HCT116 (cell line): Measurements from ENCODE around the gene SIGLEC12. TPM values are rescaled to one million over a fixed set of nuclear protein-coding genes. Genes with fewer than 3 reads are reported as not detected.

Experiments
- ATAC-seq: fragments of 200-7000 bp; cut with Tn5 transposase; 2 replicates; pipeline ENCODE4 v1.9.1; 2020; ENCODE audit warnings: mild to moderate bottlenecking, moderate library complexity
- BruUV-seq: library from RNA; stranded (reverse); fragments of 400-500 nt; replicated peaks from 2 replicates; lab custom pipeline; 2021; lab: Mats Ljungman, UMichigan
- CTCF ChIA-PET: fragments of 300-600 bp; sonication (Branson Sonifier 250); formaldehyde crosslinking; loops from one replicate; lab custom pipeline; 2021; ENCODE audit warnings: antibody characterized with exemption; lab: Charles Lee
- POLR2A ChIA-PET: fragments of 300-600, 350-600 bp; sonication (Branson Sonifier 250); formaldehyde crosslinking; loops from one replicate; lab custom pipeline; 2021; ENCODE audit warnings: antibody characterized with exemption; lab: Charles Lee
- RAD21 ChIA-PET, 2 experiments: fragments of 300-600 bp; sonication (Branson Sonifier 250); formaldehyde crosslinking; loops; one replicate each; lab custom pipeline; 2023; ENCODE audit warnings: low total read pairs in 2 of 2; ENCODE audit not compliant: uncharacterized antibody in 2 of 2, unreplicated experiment in 2 of 2, low non-redundant PET in 1 of 2; lab: Charles Lee
- DNase-seq: peaks from one replicate; pipeline ENCODE4 v3.0.0-alpha.2; 2010; ENCODE audit warnings: low read depth, low spot score
- H2AFZ ChIP-seq: fragments of 200-600 bp; shearing (Covaris generic), sonication (generic); 2 replicates; pipeline ENCODE4 v1.6.1; 2017; ENCODE audit warnings: low read depth, mixed run types, mixed read lengths, antibody characterized with exemption, low read length; ENCODE audit not compliant: poor library complexity, severe bottlenecking
- H3K27ac ChIP-seq: 2 replicates; pipeline ENCODE4 v1.5.1; 2012; ENCODE audit warnings: low read depth, low read length
- H3K27me3 ChIP-seq: fragments of 200-600 bp; sonication (generic); 2 replicates; pipeline ENCODE4 v1.6.1; 2016; ENCODE audit warnings: mixed run types, low read length, mixed read lengths; ENCODE audit not compliant: insufficient read depth
- H3K36me3 ChIP-seq, 2 experiments: fragments of 200-500 bp in 1 of 2; fragments of 200-600 bp in 1 of 2; sonication (Bioruptor generic) in 1 of 2; sonication (generic) in 1 of 2; 2 replicates each; pipeline versions ENCODE4 v1.5.1 to v1.6.1; 2014 to 2016; ENCODE audit warnings: low read length in 2 of 2, inconsistent platforms in 1 of 2, mixed read lengths in 1 of 2, mixed run types in 1 of 2; ENCODE audit not compliant: insufficient read depth in 2 of 2, control insufficient read depth in 1 of 2
- H3K4me1 ChIP-seq, 2 experiments: fragments of 200-600 bp in 1 of 2; sonication (generic) in 1 of 2; 2 replicates each; pipeline versions ENCODE4 v1.5.1 to v1.6.1; 2012 to 2017; ENCODE audit warnings: low read length in 2 of 2, inconsistent platforms in 1 of 2, mild to moderate bottlenecking in 1 of 2, mixed read lengths in 1 of 2, mixed run types in 1 of 2, moderate library complexity in 1 of 2; ENCODE audit not compliant: insufficient read depth in 2 of 2, control insufficient read depth in 1 of 2
- H3K4me2 ChIP-seq: fragments of 200-600 bp; sonication (generic); 2 replicates; pipeline ENCODE4 v1.6.1; 2017; ENCODE audit warnings: mixed run types, low read length, mixed read lengths
- H3K4me3 ChIP-seq, 2 experiments: fragments of 200-600 bp in 1 of 2; sonication (generic) in 1 of 2; replicated peaks in 1 of 2; 2 replicates each; pipeline ENCODE4 v1.5.1; 2011 to 2016; ENCODE audit warnings: low read length in 2 of 2, control low read depth in 1 of 2, low read depth in 1 of 2, mild to moderate bottlenecking in 1 of 2, mixed read lengths in 1 of 2, mixed run types in 1 of 2
- H3K79me2 ChIP-seq: fragments of 200-600 bp; sonication (generic); 2 replicates; pipeline ENCODE4 v1.6.1; 2017; ENCODE audit warnings: mild to moderate bottlenecking, mixed run types, low read length, moderate library complexity, mixed read lengths; ENCODE audit not compliant: insufficient read depth
- H3K9ac ChIP-seq: fragments of 200-600 bp; sonication (generic); 2 replicates; pipeline ENCODE4 v1.6.1; 2016; ENCODE audit warnings: low read length, mixed read lengths
- H3K9me2 ChIP-seq: fragments of 200-600 bp; sonication (generic), shearing (Covaris generic); 2 replicates; pipeline ENCODE4 v1.6.1; 2017; ENCODE audit warnings: mixed run types, mild to moderate bottlenecking, moderate library complexity; ENCODE audit not compliant: insufficient read depth
- H3K9me3 ChIP-seq, 2 experiments: fragments of 200-500 bp in 1 of 2; fragments of 200-600 bp in 1 of 2; sonication (Bioruptor generic) in 1 of 2; sonication (generic) in 1 of 2; 2 replicates each; pipeline ENCODE4 v1.6.1; 2014 to 2017; ENCODE audit warnings: low read length in 2 of 2, mixed read lengths in 2 of 2, inconsistent platforms in 1 of 2, low read depth in 1 of 2, mild to moderate bottlenecking in 1 of 2, mixed run types in 1 of 2, moderate library complexity in 1 of 2; ENCODE audit not compliant: control insufficient read depth in 1 of 2, insufficient read depth in 1 of 2
- H4K20me1 ChIP-seq: fragments of 200-600 bp; sonication (generic), shearing (Covaris generic); 2 replicates; pipeline ENCODE4 v1.6.1; 2017; ENCODE audit warnings: mixed run types, mild to moderate bottlenecking, moderate library complexity; ENCODE audit not compliant: insufficient read depth
- ATF3 ChIP-seq: IDR thresholded peaks from 2 replicates; pipeline ENCODE4 v1.6.1; 2012
- EZH2 ChIP-seq: fragments of 200-600 bp; sonication (generic); IDR thresholded peaks from 2 replicates; pipeline ENCODE4 v1.6.1; 2017; ENCODE audit warnings: antibody characterized with exemption, mixed run types
- FOSL1 ChIP-seq: IDR thresholded peaks from 2 replicates; pipeline ENCODE4 v1.6.1; 2012; ENCODE audit warnings: low read depth
- POLR2AphosphoS5 ChIP-seq: IDR thresholded peaks from 2 replicates; pipeline ENCODE4 v1.6.1; 2011; ENCODE audit warnings: mild to moderate bottlenecking, low read depth, low read length, moderate library complexity
- REST ChIP-seq: IDR thresholded peaks from 2 replicates; pipeline ENCODE4 v1.6.1; 2012; ENCODE audit warnings: low read depth
- SIN3A ChIP-seq: IDR thresholded peaks from 2 replicates; pipeline ENCODE4 v1.6.1; 2012; ENCODE audit warnings: low read depth
- SP1 ChIP-seq: IDR thresholded peaks from 2 replicates; pipeline ENCODE4 v1.6.1; 2012; ENCODE audit warnings: low read depth
- intact Hi-C: fragments of 100-400 bp; cut with micrococcal nuclease; formaldehyde crosslinking; loops from 2 replicates; pipeline ENCODE4 v1.10.0; 2022
- total RNA-seq: library from RNA; stranded (reverse); gene quantifications from one replicate; pipeline ENCODE4 v1.2.1, GENCODE V29; 2021; ENCODE audit not compliant: unreplicated experiment

SIGLEC12 gene
- total RNA-seq, 1 experiment from 2014 or later, result not detected

- ChIA-PET CTCF (no interaction called here), POLR2A (no interaction called here), RAD21 (no interaction called here)
- Histone ChIP-seq H3K4me1 (no peaks in the 10 kb centered on the region), H3K36me3 (no peaks in the 10 kb centered on the region), H3K4me2 (no peak overlapping the region), H3K9ac (no peak overlapping the region), H3K4me3 (no peak overlapping the region), H3K9me3 (no peaks in the 10 kb centered on the region), H3K27ac (no peak overlapping the region), H3K9me2 (no peaks in the 10 kb centered on the region), H3K79me2 (no peaks in the 10 kb centered on the region), H3K27me3 (peaks cover 7% of the 10 kb centered on the region; the same call in 1 of the 2 replicates), H2AFZ (no peak overlapping the region), H4K20me1 (no peaks in the 10 kb centered on the region)
- DNase-seq (no peak), ATAC-seq (no peak)
- intact Hi-C loops, result no loop called here
- no TSS peak for BruUV-seq
- TF ChIP-seq POLR2AphosphoS5 (no peak), ATF3 (no peak), SIN3A (no peak), FOSL1 (no peak), EZH2 (no peak), SP1 (no peak)
Measured at GRCh38 chr19:51450730-51451307, 50.8 kb downstream of the SIGLEC12 start.

GRCh38 chr19:51448411-51449016, 53.1 kb downstream of the SIGLEC12 start:
- no peaks in the 10 kb centered on the region for H3K4me1 ChIP-seq
- intact Hi-C loops, result no loop called here
- peaks cover 14% of the 10 kb centered on the region; the same call in 1 of the 2 replicates for H3K27me3 ChIP-seq
- BruUV-seq, result no TSS peak
- H3K27ac ChIP-seq, result no peak overlapping the region
- no peak overlapping the region for H3K4me2 ChIP-seq
- no peak overlapping the region for H2AFZ ChIP-seq
- H3K9me3 ChIP-seq, result no peaks in the 10 kb centered on the region
- no peaks in the 10 kb centered on the region for H3K9me2 ChIP-seq
- no peak for TF ChIP-seq SP1
- no peak for TF ChIP-seq REST
- no peak for ATAC-seq
- no peaks in the 10 kb centered on the region for H3K79me2 ChIP-seq
- no peak overlapping the region for H3K4me3 ChIP-seq
- RAD21 ChIA-PET, result no interaction called here
- CTCF ChIA-PET, result no interaction called here
- H3K36me3 ChIP-seq, result no peaks in the 10 kb centered on the region
- H4K20me1 ChIP-seq, result no peaks in the 10 kb centered on the region
- POLR2A ChIA-PET, result no interaction called here
- DNase-seq, result no peak
- no peak overlapping the region for H3K9ac ChIP-seq
